Non-pigmented ciliary epithelial cell (primary cell): ENCODE measurements around the gene DMKN.

ENCODE experiments used
- DNase-seq: peaks from one replicate; pipeline ENCODE4 v3.0.0-alpha.2; 2010; ENCODE audit warnings: low read depth

The DMKN gene

GRCh38 chr19:35461060-35461459 is 52.4 kb downstream of the DMKN start:
- DNase-seq: no peak

- DNase-seq: no peak
Measured at GRCh38 chr19:35460608-35461007, 52.8 kb downstream of the DMKN start.

- no peak for DNase-seq
Measured at GRCh38 chr19:35459414-35460082, 53.9 kb downstream of the DMKN start.

GRCh38 chr19:35458731-35459391 is 54.6 kb downstream of the DMKN start:
- DNase-seq: no peak

GRCh38 chr19:35458192-35458591 is 55.3 kb downstream of the DMKN start:
- no peak for DNase-seq

- DNase-seq: no peak
Measured at GRCh38 chr19:35457173-35457572, 56.3 kb downstream of the DMKN start.

- no peak for DNase-seq
Measured at GRCh38 chr19:35455616-35456201, 57.7 kb downstream of the DMKN start.

- no peak for DNase-seq
Measured at GRCh38 chr19:35454663-35455062, 58.8 kb downstream of the DMKN start.

GRCh38 chr19:35451338-35452096 is 61.9 kb downstream of the DMKN start:
- DNase-seq: no peak

- DNase-seq: no peak
Measured at GRCh38 chr19:35449359-35450043, 63.9 kb downstream of the DMKN start.

- DNase-seq: no peak
Measured at GRCh38 chr19:35447606-35448469, 65.6 kb downstream of the DMKN start, which contains the start of gene FFAR2. FFAR2 (plus strand) TSS chr19:35448257; CDS start chr19:35449715, 1,458 bp downstream.
